ENCODE data around the gene LRRC45. TPM values are rescaled to one million over a fixed set of nuclear protein-coding genes. Genes with fewer than 3 reads are reported as not detected.

The LRRC45 gene
- total and polyA plus RNA-seq, 2 donors (not counting 3 experiments of a cell fraction or from before 2014, with no cell fraction given): 7.6 to 22.9 TPM

- Histone ChIP-seq H3K9me1 (replicated peaks; ENCODE audit: control insufficient read depth, extremely low read depth, insufficient read depth, low read length) (no peaks in the 10 kb centered on the region), H3K9ac (replicated peaks; ENCODE audit: extremely low read depth, insufficient read depth, low read length) (no peak overlapping the region), H2AFZ (ENCODE audit: low read depth, low read length) (no peak overlapping the region), H3K9me3 (replicated peaks; ENCODE audit: control insufficient read depth, insufficient read depth, low read length) (no peaks in the 10 kb centered on the region), H3K4me3 (replicated peaks in 1 of 3; ENCODE audit: insufficient read depth in 1 of 3, low read depth in 1 of 3, low read length in 3 of 3) (no peak overlapping the region), H3K27ac (ENCODE audit: insufficient read depth, low read depth, low read length) (no peak overlapping the region), H3K27me3 (ENCODE audit: control insufficient read depth in 2 of 2, insufficient read depth in 2 of 2, low read length in 2 of 2) (no peaks in the 10 kb centered on the region), H3K79me2 (ENCODE audit: control insufficient read depth, insufficient read depth, low read length) (no peaks in the 10 kb centered on the region), H3K4me2 (ENCODE audit: insufficient read depth, low read length) (no peak overlapping the region), H3K4me1 (ENCODE audit: control insufficient read depth, extremely low read depth, insufficient read depth, low read length) (peaks cover 4% of the 10 kb centered on the region), H3K36me3 (ENCODE audit: control insufficient read depth in 2 of 2, extremely low read depth in 1 of 2, insufficient read depth in 2 of 2, low read length in 2 of 2) (no peaks in the 10 kb centered on the region), H4K20me1 (replicated peaks; ENCODE audit: control insufficient read depth, extremely low read depth, insufficient read depth, low read length) (no peaks in the 10 kb centered on the region)
- intact Hi-C loops (cut with micrococcal nuclease) (no loop called here), dilution Hi-C loops (cut with MboI; ENCODE audit: extremely low pct_ligation_motif_present, low sequenced_read_pairs) (no loop called here)
- ChIA-PET CTCF (interaction anchor here (0.8 to 1.6 kb wide), 3 partner anchors 11 to 49 kb away, joined by 3 to 7 read pairs (median 3); no protein-coding TSS in a partner anchor), POLR2A (no interaction called here)
- no TSS peak for BruUV-seq (replicated peaks)
- FAIRE-seq (no peak), DNase-seq (ENCODE audit: low read depth, low spot score) (no peak)
- TF ChIP-seq POLR2AphosphoS5 (IDR thresholded peaks at IDR 0.05; ENCODE audit: insufficient read depth, low read depth, low read length): no peak
- no peak for TF ChIP-seq FOS (IDR thresholded peaks at IDR 0.05; ENCODE audit: borderline replicate concordance, insufficient read depth, low read length)
- TF ChIP-seq, protein P1, sequence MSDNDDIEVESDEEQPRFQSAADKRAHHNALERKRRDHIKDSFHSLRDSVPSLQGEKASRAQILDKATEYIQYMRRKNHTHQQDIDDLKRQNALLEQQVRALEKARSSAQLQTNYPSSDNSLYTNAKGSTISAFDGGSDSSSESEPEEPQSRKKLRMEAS (IDR thresholded peaks at IDR 0.05; ENCODE audit: insufficient read depth, insufficient read length): no peak
- TF ChIP-seq, protein P2, sequence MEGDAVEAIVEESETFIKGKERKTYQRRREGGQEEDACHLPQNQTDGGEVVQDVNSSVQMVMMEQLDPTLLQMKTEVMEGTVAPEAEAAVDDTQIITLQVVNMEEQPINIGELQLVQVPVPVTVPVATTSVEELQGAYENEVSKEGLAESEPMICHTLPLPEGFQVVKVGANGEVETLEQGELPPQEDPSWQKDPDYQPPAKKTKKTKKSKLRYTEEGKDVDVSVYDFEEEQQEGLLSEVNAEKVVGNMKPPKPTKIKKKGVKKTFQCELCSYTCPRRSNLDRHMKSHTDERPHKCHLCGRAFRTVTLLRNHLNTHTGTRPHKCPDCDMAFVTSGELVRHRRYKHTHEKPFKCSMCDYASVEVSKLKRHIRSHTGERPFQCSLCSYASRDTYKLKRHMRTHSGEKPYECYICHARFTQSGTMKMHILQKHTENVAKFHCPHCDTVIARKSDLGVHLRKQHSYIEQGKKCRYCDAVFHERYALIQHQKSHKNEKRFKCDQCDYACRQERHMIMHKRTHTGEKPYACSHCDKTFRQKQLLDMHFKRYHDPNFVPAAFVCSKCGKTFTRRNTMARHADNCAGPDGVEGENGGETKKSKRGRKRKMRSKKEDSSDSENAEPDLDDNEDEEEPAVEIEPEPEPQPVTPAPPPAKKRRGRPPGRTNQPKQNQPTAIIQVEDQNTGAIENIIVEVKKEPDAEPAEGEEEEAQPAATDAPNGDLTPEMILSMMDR (IDR thresholded peaks at IDR 0.05; ENCODE audit: extremely low read depth in 1 of 2, insufficient read depth in 1 of 2, low read depth in 1 of 2, low read length in 2 of 2): no peak
- no peak for TF ChIP-seq JUN (IDR thresholded peaks at IDR 0.05; ENCODE audit: borderline replicate concordance, insufficient read depth, insufficient read length, low read depth)
- no peak for TF ChIP-seq POLR2A (IDR thresholded peaks at IDR 0.05; ENCODE audit: low read depth, low read length)
- no peak for TF ChIP-seq GATA2 (IDR thresholded peaks at IDR 0.05; ENCODE audit: insufficient read depth, insufficient read length, low read depth, low read length)
- TF ChIP-seq EZH2 (IDR thresholded peaks at IDR 0.05; ENCODE audit: borderline replicate concordance, low read depth, low read length, severe bottlenecking): no peak
- TF ChIP-seq MYC (IDR thresholded peaks at IDR 0.05; ENCODE audit: low read depth, low read length): no peak
Observed at GRCh38 chr17:82008941-82009405, 14.1 kb upstream of the LRRC45 start.

Measured in endothelial cell of umbilical vein (primary cell).